GM12878 (cell line): ENCODE measurements around the gene IKZF5. TPM values are rescaled to one million over a fixed set of nuclear protein-coding genes. Genes with fewer than 3 reads are reported as not detected.

ENCODE experiments used
- ATAC-seq: fragments of 200-7000 bp; cut with Tn5 transposase; 3 replicates; pipeline ENCODE4 v1.9.1; 2020; ENCODE audit warnings: mild to moderate bottlenecking, moderate library complexity
- BruUV-seq: library from RNA; stranded (reverse); fragments of 400-500 nt; replicated peaks from 2 replicates; lab custom pipeline; 2021; lab: Mats Ljungman, UMichigan
- CTCF ChIA-PET: fragments of 300-600 bp; sonication (Branson Sonifier 250); formaldehyde crosslinking; extraction: SDS; loops from one replicate; lab custom pipeline; 2021; ENCODE audit warnings: inconsistent platforms; lab: Yijun Ruan, JAX
- POLR2A ChIA-PET: fragments of 350-600 bp; formaldehyde crosslinking; extraction: SDS; loops from one replicate; lab custom pipeline; 2021; ENCODE audit warnings: inconsistent platforms; lab: Charles Lee
- RAD21 ChIA-PET: fragments of 300-600 bp; sonication (Branson Sonifier 250); formaldehyde crosslinking; loops from one replicate; lab custom pipeline; 2023; ENCODE audit warnings: antibody characterized with exemption; ENCODE audit not compliant: unreplicated experiment; lab: Charles Lee
- SMC1A ChIA-PET: fragments of 300-600 bp; sonication (Branson Sonifier 250); formaldehyde crosslinking; loops from one replicate; lab custom pipeline; 2023; ENCODE audit not compliant: unreplicated experiment, uncharacterized antibody; lab: Charles Lee
- DNase-seq: peaks from one replicate; pipeline ENCODE4 v3.0.0-alpha.2; 2011; ENCODE audit warnings: low read depth, low spot score
- FAIRE-seq: peaks from 3 replicates; lab custom pipeline; 2011; peaks lifted over from hg19 to GRCh38; lab: Jason Lieb, UNC
- H2AFZ ChIP-seq: 2 replicates; pipeline ENCODE4 v1.6.0; 2011; ENCODE audit warnings: low read depth, low read length, control low read depth; ENCODE audit not compliant: control insufficient read depth
- H3K27ac ChIP-seq: 2 replicates; pipeline ENCODE4 v1.5.1; 2011; ENCODE audit warnings: control low read depth; ENCODE audit not compliant: control insufficient read depth, insufficient read depth
- H3K27me3 ChIP-seq, 2 experiments: replicated peaks in 1 of 2; 2 replicates each; pipeline versions ENCODE4 v1.6.0 to v1.6.1; 2011; ENCODE audit warnings: low read length in 1 of 2; ENCODE audit not compliant: control insufficient read depth in 2 of 2, insufficient read depth in 2 of 2
- H3K36me3 ChIP-seq, 2 experiments: 2 replicates each; pipeline ENCODE4 v1.5.1; 2011; ENCODE audit warnings: low read length in 1 of 2; ENCODE audit not compliant: control insufficient read depth in 2 of 2, insufficient read depth in 2 of 2
- H3K4me1 ChIP-seq: 2 replicates; pipeline ENCODE4 v1.6.1; 2011; ENCODE audit warnings: mild to moderate bottlenecking, low read length, moderate library complexity, mixed read lengths; ENCODE audit not compliant: control insufficient read depth, insufficient read depth
- H3K4me2 ChIP-seq: 2 replicates; pipeline ENCODE4 v1.6.0; 2011; ENCODE audit warnings: control low read depth; ENCODE audit not compliant: control insufficient read depth, insufficient read depth
- H3K4me3 ChIP-seq: fragments of 200-600 bp; sonication (generic); 2 replicates; pipeline ENCODE4 v1.5.1; 2016
- H3K79me2 ChIP-seq: 2 replicates; pipeline ENCODE4 v1.6.0; 2011; ENCODE audit warnings: low read length; ENCODE audit not compliant: control insufficient read depth, insufficient read depth
- H3K9ac ChIP-seq: 2 replicates; pipeline ENCODE4 v1.8.0; 2011; ENCODE audit warnings: low read length, control low read depth, mixed read lengths; ENCODE audit not compliant: control insufficient read depth, insufficient read depth
- H3K9me3 ChIP-seq: replicated peaks from 3 replicates; pipeline ENCODE4 v1.5.1; 2011; ENCODE audit warnings: mild to moderate bottlenecking, low read length; ENCODE audit not compliant: control insufficient read depth, insufficient read depth
- H4K20me1 ChIP-seq: 2 replicates; pipeline ENCODE4 v1.6.0; 2011; ENCODE audit not compliant: control insufficient read depth, insufficient read depth
- BHLHE40 ChIP-seq, 2 experiments: fragments of 450-650 bp in 1 of 2; IDR thresholded peaks; 2 replicates each; pipeline ENCODE4 v1.6.1; 2011 to 2017; ENCODE audit warnings: low read depth in 2 of 2, borderline replicate concordance in 1 of 2, improper control_type of control experiment in 1 of 2, low read length in 1 of 2, mild to moderate bottlenecking in 1 of 2
- CUX1 ChIP-seq: IDR thresholded peaks from 2 replicates; pipeline ENCODE4 v1.6.1; 2012; ENCODE audit warnings: improper control_type of control experiment, low read depth, low read length; ENCODE audit not compliant: insufficient replicate concordance
- EGR1 ChIP-seq, 2 experiments: IDR thresholded peaks; 1 replicate in 1 of 2; 2 replicates in 1 of 2; pipeline ENCODE4 v1.6.1; 2011 to 2012; ENCODE audit warnings: low read depth in 2 of 2, low read length in 2 of 2, borderline replicate concordance in 1 of 2, mild to moderate bottlenecking in 1 of 2, moderate library complexity in 1 of 2
- HDAC2 ChIP-seq: fragments of 200-600 bp; sonication (generic); IDR thresholded peaks from 2 replicates; pipeline ENCODE4 v1.6.1; 2017
- LARP7 ChIP-seq: fragments of 450-650 bp; IDR thresholded peaks from 2 replicates; pipeline ENCODE4 v1.6.1; 2017; ENCODE audit warnings: mild to moderate bottlenecking
- PML ChIP-seq: IDR thresholded peaks from 2 replicates; pipeline ENCODE4 v1.6.1; 2012; ENCODE audit warnings: low read length, inconsistent platforms
- POLR2A ChIP-seq: IDR thresholded peaks from 2 replicates; pipeline ENCODE4 v1.6.1; 2011; ENCODE audit warnings: low read depth, mild to moderate bottlenecking, low read length
- PRDM15 ChIP-seq: fragments of 450-650 bp; formaldehyde crosslinking; IDR thresholded peaks from 2 replicates; pipeline ENCODE4 v1.4.0; 2020; ENCODE audit warnings: mild to moderate bottlenecking, moderate library complexity
- RFX5 ChIP-seq: IDR thresholded peaks from 2 replicates; pipeline ENCODE4 v1.6.1; 2011; ENCODE audit warnings: low read depth, low read length, improper control_type of control experiment
- ZZZ3 ChIP-seq: IDR thresholded peaks from 2 replicates; pipeline ENCODE4 v1.6.1; 2011; ENCODE audit warnings: low read depth; ENCODE audit not compliant: control insufficient read depth, insufficient read length
- WGBS: methylation state at CpG from one replicate; pipeline ENCODE4 v1.1.6; 2016; ENCODE audit warnings: low lambda C conversion rate; ENCODE audit not compliant: insufficient replicate concordance, insufficient coverage; ENCODE audit errors: missing lambda C conversion rate; 5-methylcytosine and 5-hydroxymethylcytosine counted together
- in situ Hi-C: fragments of 300-500 bp; cut with MboI; formaldehyde crosslinking; loops from 9 replicates; pipeline ENCODE4 v1.14.3; 2018; ENCODE audit warnings: mixed read lengths
- intact Hi-C: fragments of 100-400 bp; cut with micrococcal nuclease; formaldehyde crosslinking; loops from one replicate; pipeline ENCODE4 v1.14.2; 2022; ENCODE audit not compliant: unreplicated experiment
- polyA plus RNA-seq, 11 experiments: library from polyadenylated mRNA; depleted of rRNA in 4 of 11; unstranded in 6 of 11; stranded (reverse) in 5 of 11; fragments of >200 nt; fragmentation: Nextera tagmentation in 4 of 11; fragmentation: Illumina TruSeq in 1 of 11; extraction: Ambion mirVana in 4 of 11; extraction: Trizol in 1 of 11; gene quantifications; 1 replicate in 1 of 11; 2 replicates in 10 of 11; pipeline versions ENCODE4 v1.2.1 to v1.2.3, GENCODE V29; 2011 to 2016; ENCODE audit warnings: inconsistent platforms in 2 of 11, missing spikeins in 2 of 11, low read depth in 1 of 11
- total RNA-seq, 4 experiments: library from RNA; depleted of rRNA in 3 of 4; stranded (reverse); fragments of >200 nt in 3 of 4; fragmentation: Illumina TruSeq in 1 of 4; extraction: Trizol in 1 of 4; gene quantifications; 2 replicates each; pipeline versions ENCODE4 v1.2.1 to v1.2.3, GENCODE V29; 2013 to 2021

Gene IKZF5
- total and polyA plus RNA-seq, 10 of the 15 experiments (the other 5 are each of a cell fraction or from before 2014, with no cell fraction given): 5.3 to 23.2 (median 11.8) TPM

DNA sequence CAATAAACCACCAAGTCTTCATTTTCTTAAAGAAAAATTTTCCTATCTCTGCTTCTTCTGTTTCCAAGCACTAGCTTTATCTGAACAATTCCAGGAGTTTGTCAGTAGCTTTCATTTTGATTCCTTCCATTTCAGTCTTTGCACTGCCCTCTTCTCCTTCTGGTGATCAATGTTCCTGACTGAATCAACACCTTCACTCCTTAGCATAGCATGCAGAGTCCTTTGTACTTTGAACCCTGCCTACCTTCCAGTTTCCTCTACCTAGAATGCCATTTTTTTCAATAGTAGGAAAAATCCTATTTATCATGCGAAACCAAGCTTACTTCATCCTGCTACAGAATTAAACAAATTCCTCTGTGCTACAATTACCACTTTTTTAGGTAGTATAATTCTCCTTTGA lies 52.7 kb downstream of the IKZF5 start (continued):
- no peak for TF ChIP-seq CUX1
- no peak for TF ChIP-seq HDAC2
- TF ChIP-seq RFX5: no peak
- no peak for TF ChIP-seq EGR1 (IDR thresholded peaks at IDR 0.05; ENCODE audit: borderline replicate concordance in 1 of 2, low read depth in 2 of 2, low read length in 2 of 2)
- TF ChIP-seq ZZZ3: no peak
- no peak for TF ChIP-seq BHLHE40 (IDR thresholded peaks at IDR 0.05; ENCODE audit: borderline replicate concordance in 1 of 2, low read depth in 2 of 2, low read length in 1 of 2)

- peak overlapping the region; percentile 67; the same call in 1 of the 2 replicates for H3K4me2 ChIP-seq
- peak overlapping the region; percentile 98 for H2AFZ ChIP-seq
- TF ChIP-seq PRDM15 (CRISPR knock-in tag) (no peak), POLR2A (no peak), LARP7 (0 out of 2 replicates have a peak, but pooled peaks have one; percentile 5), PML (no peak)
- TF ChIP-seq, all 136 proteins: peak for 1
- ChIA-PET CTCF (interaction anchor here (0.7 to 1.2 kb wide), 2 partner anchors 25 to 527 kb away, joined by 3 to 5 read pairs; partner anchors contain the start of gene PSTK), SMC1A (interaction anchor here (1.5 to 2.0 kb wide), 3 partner anchors 11 to 26 kb away, joined by 3 to 7 read pairs (median 6); partner anchors contain the start of gene PSTK), POLR2A (interaction anchor here (1.7 kb wide), 1 partner anchor 26 kb away, joined by 4 read pairs; no protein-coding TSS in a partner anchor), RAD21 (interaction anchor here (1.1 to 1.7 kb wide), 3 partner anchors 18 to 26 kb away, joined by 3 to 7 read pairs (median 4); partner anchors contain the start of gene PSTK)
- H3K27me3 ChIP-seq: no peaks in the 10 kb centered on the region
- peaks cover 5% of the 10 kb centered on the region for H3K4me1 ChIP-seq
- no peak for DNase-seq
- no peak for FAIRE-seq
- BruUV-seq: no TSS peak
- H3K9me3 ChIP-seq: peaks cover 4% of the 10 kb centered on the region; the same call in 2 of the 3 replicates
- intact Hi-C loops (loop anchor here (5.0 kb wide), 1 partner anchor 77 kb away; the partner anchor contains the start of gene FAM24B), in situ Hi-C loops (no loop called here)
- no peak overlapping the region for H3K9ac ChIP-seq
- H3K4me3 ChIP-seq: no peak overlapping the region
- no peaks in the 10 kb centered on the region for H3K36me3 ChIP-seq
- 73% methylated on average over 13 of the region's 13 CpGs for WGBS
- no peak overlapping the region for H3K27ac ChIP-seq
- peaks cover 4% of the 10 kb centered on the region for H3K79me2 ChIP-seq
- ATAC-seq: no peak
- H4K20me1 ChIP-seq: no peaks in the 10 kb centered on the region
Observed at GRCh38 chr10:122954731-122955050, 53.9 kb downstream of the IKZF5 start.
